ENCODE results near the gene RSPO3. TPM values are rescaled to one million over a fixed set of nuclear protein-coding genes. Genes with fewer than 3 reads are reported as not detected.

Gene RSPO3
- total RNA-seq, 1 experiment from 2014 or later, result 0.11 TPM

DNA sequence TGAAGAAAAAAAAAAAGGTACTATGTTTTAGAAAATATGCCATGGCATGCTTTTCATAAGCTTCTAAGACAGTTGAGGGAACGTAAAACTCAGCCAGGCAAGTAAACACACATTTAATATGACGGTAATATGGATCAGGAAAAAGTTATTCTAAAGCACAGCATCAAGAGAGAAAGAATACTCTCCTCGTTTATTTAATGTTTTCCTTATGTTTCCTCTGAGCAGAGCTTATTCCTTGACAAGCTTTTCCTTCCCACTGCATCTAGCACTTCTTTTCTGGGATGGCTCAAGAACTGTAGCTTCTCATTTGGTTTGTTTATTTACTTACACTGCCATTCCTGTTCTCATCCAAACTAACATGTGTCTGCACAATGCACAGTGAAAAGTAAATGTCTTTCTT lies 2.7 kb upstream of the RSPO3 start:
- Histone ChIP-seq H3K9me3 (no peaks in the 10 kb centered on the region), H3K27me3 (replicated peaks; ENCODE audit: control insufficient read depth, insufficient read depth, low read length) (no peaks in the 10 kb centered on the region), H3K4me1 (0 out of 2 replicates have a peak, but pooled peaks cover 10% of the 10 kb centered on the region), H3K4me3 (ENCODE audit: low read depth, low read length) (no peak overlapping the region), H3K36me3 (ENCODE audit: control insufficient read depth, insufficient read depth, low read length) (no peaks in the 10 kb centered on the region)
- Mint-ChIP-seq H3K36me3 (ENCODE audit: insufficient read depth, unreplicated experiment) (no peaks in the 10 kb centered on the region), H3K4me3 (ENCODE audit: unreplicated experiment) (no peak overlapping the region), H3K27ac (ENCODE audit: unreplicated experiment) (no peak overlapping the region), H3K27me3 (ENCODE audit: insufficient read depth, unreplicated experiment) (no peaks in the 10 kb centered on the region), H3K9me3 (ENCODE audit: unreplicated experiment) (peaks cover 18% of the 10 kb centered on the region), H3K4me1 (ENCODE audit: low read depth, unreplicated experiment) (peaks cover 19% of the 10 kb centered on the region)
- TF ChIP-seq, protein P1, sequence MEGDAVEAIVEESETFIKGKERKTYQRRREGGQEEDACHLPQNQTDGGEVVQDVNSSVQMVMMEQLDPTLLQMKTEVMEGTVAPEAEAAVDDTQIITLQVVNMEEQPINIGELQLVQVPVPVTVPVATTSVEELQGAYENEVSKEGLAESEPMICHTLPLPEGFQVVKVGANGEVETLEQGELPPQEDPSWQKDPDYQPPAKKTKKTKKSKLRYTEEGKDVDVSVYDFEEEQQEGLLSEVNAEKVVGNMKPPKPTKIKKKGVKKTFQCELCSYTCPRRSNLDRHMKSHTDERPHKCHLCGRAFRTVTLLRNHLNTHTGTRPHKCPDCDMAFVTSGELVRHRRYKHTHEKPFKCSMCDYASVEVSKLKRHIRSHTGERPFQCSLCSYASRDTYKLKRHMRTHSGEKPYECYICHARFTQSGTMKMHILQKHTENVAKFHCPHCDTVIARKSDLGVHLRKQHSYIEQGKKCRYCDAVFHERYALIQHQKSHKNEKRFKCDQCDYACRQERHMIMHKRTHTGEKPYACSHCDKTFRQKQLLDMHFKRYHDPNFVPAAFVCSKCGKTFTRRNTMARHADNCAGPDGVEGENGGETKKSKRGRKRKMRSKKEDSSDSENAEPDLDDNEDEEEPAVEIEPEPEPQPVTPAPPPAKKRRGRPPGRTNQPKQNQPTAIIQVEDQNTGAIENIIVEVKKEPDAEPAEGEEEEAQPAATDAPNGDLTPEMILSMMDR (IDR thresholded peaks at IDR 0.05; ENCODE audit: insufficient read depth in 1 of 2, low read depth in 1 of 2, low read length in 1 of 2, severe bottlenecking in 1 of 2, unreplicated experiment in 1 of 2), result no peak
- POLR2A ChIA-PET, result no interaction called here
- BruUV-seq (replicated peaks), result no TSS peak
- DNase-seq, result no peak
- intact Hi-C loops (cut with micrococcal nuclease; ENCODE audit: unreplicated experiment), result loop anchor here (1.0 kb wide), 1 partner anchor 311 kb away; no protein-coding TSS in a partner anchor
- CTCF ChIA-PET, result no interaction called here

DNA sequence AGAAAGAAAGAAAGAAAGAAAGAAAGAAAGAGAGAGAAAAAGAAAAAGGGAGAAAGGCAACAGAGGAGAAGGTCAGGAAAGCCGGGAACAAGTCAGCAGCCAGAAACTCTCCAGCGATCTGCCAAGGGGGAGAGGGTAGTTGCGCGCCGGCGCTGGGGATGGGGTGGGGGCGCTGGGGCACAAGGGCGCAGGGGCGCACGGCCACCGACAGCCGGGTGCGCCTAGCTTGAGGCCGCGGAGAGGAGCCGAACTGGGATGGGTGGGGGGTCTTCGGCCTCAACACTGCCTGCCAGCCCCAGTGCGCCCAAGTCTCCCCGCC lies 533 bp upstream of the RSPO3 start:
- TF ChIP-seq, protein P1 (IDR thresholded peaks at IDR 0.05; ENCODE audit: insufficient read depth in 1 of 2, low read depth in 1 of 2, low read length in 1 of 2, severe bottlenecking in 1 of 2, unreplicated experiment in 1 of 2), result no peak
- H3K27me3 ChIP-seq (replicated peaks; ENCODE audit: control insufficient read depth, insufficient read depth, low read length), result no peaks in the 10 kb centered on the region
- ChIA-PET POLR2A (no interaction called here), CTCF (no interaction called here)
- intact Hi-C loops (cut with micrococcal nuclease; ENCODE audit: unreplicated experiment), result no loop called here
- DNase-seq, result no peak
- H3K4me3 ChIP-seq (ENCODE audit: low read depth, low read length), result no peak overlapping the region
- H3K27me3 Mint-ChIP-seq (ENCODE audit: insufficient read depth, unreplicated experiment), result no peaks in the 10 kb centered on the region
- peaks cover 19% of the 10 kb centered on the region for H3K4me1 Mint-ChIP-seq (ENCODE audit: low read depth, unreplicated experiment)
- no peak overlapping the region for H3K4me3 Mint-ChIP-seq (ENCODE audit: unreplicated experiment)
- no TSS peak for BruUV-seq (replicated peaks)
- 0 out of 2 replicates have a peak, but pooled peaks cover 10% of the 10 kb centered on the region for H3K4me1 ChIP-seq
- H3K9me3 ChIP-seq, result no peaks in the 10 kb centered on the region
- H3K9me3 Mint-ChIP-seq (ENCODE audit: unreplicated experiment), result peaks cover 14% of the 10 kb centered on the region
- H3K36me3 ChIP-seq (ENCODE audit: control insufficient read depth, insufficient read depth, low read length), result no peaks in the 10 kb centered on the region
- peak overlapping the region; percentile 38 for H3K27ac Mint-ChIP-seq (ENCODE audit: unreplicated experiment)
- no peaks in the 10 kb centered on the region for H3K36me3 Mint-ChIP-seq (ENCODE audit: insufficient read depth, unreplicated experiment)

DNA sequence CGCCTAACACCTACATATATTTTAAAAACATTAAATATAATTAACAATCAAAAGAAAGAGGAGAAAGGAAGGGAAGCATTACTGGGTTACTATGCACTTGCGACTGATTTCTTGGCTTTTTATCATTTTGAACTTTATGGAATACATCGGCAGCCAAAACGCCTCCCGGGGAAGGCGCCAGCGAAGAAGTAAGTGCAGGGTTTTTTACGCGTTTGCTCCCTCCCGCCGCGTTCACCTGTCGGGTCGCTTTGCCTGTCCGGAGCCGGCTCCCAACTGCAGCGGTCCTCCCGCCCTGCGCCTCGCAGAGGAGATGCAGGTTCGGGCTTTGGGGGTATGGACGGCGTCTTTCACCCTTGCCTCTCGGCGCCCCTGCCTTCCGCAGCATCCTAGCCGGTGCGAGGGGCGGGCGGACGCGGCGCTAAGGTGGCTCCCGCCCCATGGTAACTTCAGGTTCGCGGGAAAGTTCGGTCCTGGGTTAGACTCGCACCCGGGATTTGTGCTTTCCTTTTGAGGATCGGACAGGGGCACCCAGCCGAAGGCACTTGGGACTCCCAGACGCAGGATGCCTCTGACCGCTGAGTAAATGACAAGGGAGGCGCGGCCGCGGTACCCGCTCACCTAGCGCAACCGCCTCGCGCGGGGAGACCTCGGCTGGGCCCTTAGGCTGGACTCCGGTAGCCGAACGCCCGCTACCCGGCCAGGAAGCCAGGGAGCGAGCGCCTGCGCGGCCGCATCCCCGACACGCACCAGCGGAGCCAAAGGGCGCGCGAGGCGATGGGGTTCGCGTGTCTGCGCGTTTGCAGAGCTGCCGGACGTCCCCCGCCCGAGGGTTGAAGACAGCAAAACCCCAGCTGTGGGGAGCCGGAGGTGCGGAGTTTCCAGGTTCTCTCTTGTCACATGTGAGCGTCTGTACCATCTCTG lies 891 bp downstream of the RSPO3 start:
- CTCF ChIA-PET, result no interaction called here
- no peaks in the 10 kb centered on the region for H3K36me3 ChIP-seq (ENCODE audit: control insufficient read depth, insufficient read depth, low read length)
- POLR2A ChIA-PET, result no interaction called here
- Mint-ChIP-seq H3K27ac (ENCODE audit: unreplicated experiment) (no peak overlapping the region), H3K4me1 (ENCODE audit: low read depth, unreplicated experiment) (peaks cover 19% of the 10 kb centered on the region), H3K9me3 (ENCODE audit: unreplicated experiment) (peaks cover 10% of the 10 kb centered on the region), H3K36me3 (ENCODE audit: insufficient read depth, unreplicated experiment) (no peaks in the 10 kb centered on the region), H3K4me3 (ENCODE audit: unreplicated experiment) (no peak overlapping the region), H3K27me3 (ENCODE audit: insufficient read depth, unreplicated experiment) (no peaks in the 10 kb centered on the region)
- no peak for DNase-seq
- 0 out of 2 replicates have a peak, but pooled peaks cover 10% of the 10 kb centered on the region for H3K4me1 ChIP-seq
- no peaks in the 10 kb centered on the region for H3K27me3 ChIP-seq (replicated peaks; ENCODE audit: control insufficient read depth, insufficient read depth, low read length)
- no peak overlapping the region for H3K4me3 ChIP-seq (ENCODE audit: low read depth, low read length)
- H3K9me3 ChIP-seq, result no peaks in the 10 kb centered on the region
- BruUV-seq (replicated peaks), result no TSS peak
- TF ChIP-seq, protein P1 (IDR thresholded peaks at IDR 0.05; ENCODE audit: insufficient read depth in 1 of 2, low read depth in 1 of 2, low read length in 1 of 2, severe bottlenecking in 1 of 2, unreplicated experiment in 1 of 2), result no peak
- intact Hi-C loops (cut with micrococcal nuclease; ENCODE audit: unreplicated experiment), result loop anchor here (2.0 to 10.0 kb wide), 4 partner anchors 462 to 1087 kb away; partner anchors contain the start of gene CENPW
